GM23338 (cell line): Measurements from ENCODE around the gene PXK. TPM values are rescaled to one million over a fixed set of nuclear protein-coding genes. Genes with fewer than 3 reads are reported as not detected.

Experiments used
- ATAC-seq: fragments of 200-7000 bp; cut with Tn5 transposase; 3 replicates; pipeline ENCODE4 v1.9.1; 2020
- DNase-seq: peaks from one replicate; pipeline ENCODE4 v3.0.0-alpha.2; 2015; ENCODE audit warnings: low spot score
- H2AFZ ChIP-seq: fragments of 200-600 bp; sonication (generic); 2 replicates; pipeline ENCODE4 v1.8.0; 2016; ENCODE audit warnings: antibody characterized with exemption, mild to moderate bottlenecking, moderate library complexity
- H3F3A ChIP-seq: fragments of 200-600 bp; sonication (generic); replicated peaks from 2 replicates; pipeline ENCODE4 v1.8.0; 2017; ENCODE audit warnings: antibody characterized with exemption, mixed run types, low read depth
- H3K27ac ChIP-seq: fragments of 200-600 bp; sonication (generic); 2 replicates; pipeline ENCODE4 v1.6.1; 2016; ENCODE audit warnings: low read depth
- H3K27me3 ChIP-seq: fragments of 200-600 bp; sonication (generic); 2 replicates; pipeline ENCODE4 v1.8.0; 2016; ENCODE audit warnings: mild to moderate bottlenecking, mixed run types, moderate library complexity; ENCODE audit not compliant: insufficient read depth
- H3K36me3 ChIP-seq: fragments of 200-600 bp; sonication (generic); 2 replicates; pipeline ENCODE4 v1.8.0; 2016; ENCODE audit warnings: mild to moderate bottlenecking; ENCODE audit not compliant: insufficient read depth
- H3K4me1 ChIP-seq: fragments of 200-600 bp; sonication (generic); 2 replicates; pipeline ENCODE4 v1.8.0; 2016; ENCODE audit warnings: mild to moderate bottlenecking, moderate library complexity; ENCODE audit not compliant: insufficient read depth
- H3K4me2 ChIP-seq: fragments of 200-600 bp; sonication (generic); 2 replicates; pipeline ENCODE4 v1.7.1; 2017; ENCODE audit warnings: mixed run types
- H3K4me3 ChIP-seq: fragments of 200-600 bp; sonication (generic); 2 replicates; pipeline ENCODE4 v1.6.1; 2016; ENCODE audit warnings: mixed run types
- H3K79me2 ChIP-seq: fragments of 200-600 bp; sonication (generic); replicated peaks from 2 replicates; pipeline ENCODE4 v1.8.0; 2017; ENCODE audit warnings: mild to moderate bottlenecking; ENCODE audit not compliant: insufficient read depth
- H3K9me2 ChIP-seq: fragments of 200-600 bp; sonication (generic); 2 replicates; pipeline ENCODE4 v1.8.0; 2017; ENCODE audit not compliant: insufficient read depth
- H4K20me1 ChIP-seq: fragments of 200-600 bp; sonication (generic); replicated peaks from 2 replicates; pipeline ENCODE4 v1.8.0; 2017; ENCODE audit warnings: mild to moderate bottlenecking; ENCODE audit not compliant: insufficient read depth
- H3K27ac Mint-ChIP-seq: 2 replicates; pipeline ENCODE4 v1.8.0; 2020; ENCODE audit warnings: inconsistent platforms, mild to moderate bottlenecking, moderate library complexity, mixed read lengths
- H3K27me3 Mint-ChIP-seq: 3 replicates; pipeline ENCODE4 v1.8.0; 2022; ENCODE audit warnings: low read depth, mild to moderate bottlenecking, moderate library complexity, mixed read lengths, inconsistent platforms; ENCODE audit not compliant: insufficient read depth, poor library complexity
- H3K36me3 Mint-ChIP-seq: 3 replicates; pipeline ENCODE4 v1.8.0; 2021; ENCODE audit warnings: low read depth, mild to moderate bottlenecking, inconsistent platforms, moderate library complexity, mixed read lengths
- H3K4me1 Mint-ChIP-seq: 3 replicates; pipeline ENCODE4 v1.8.0; 2020; ENCODE audit warnings: mild to moderate bottlenecking, inconsistent platforms, mixed read lengths
- H3K4me3 Mint-ChIP-seq: 3 replicates; pipeline ENCODE4 v1.8.0; 2021; ENCODE audit warnings: moderate library complexity, mild to moderate bottlenecking, inconsistent platforms, mixed read lengths
- H3K9me3 Mint-ChIP-seq: 3 replicates; pipeline ENCODE4 v1.8.0; 2020; ENCODE audit warnings: moderate library complexity, mild to moderate bottlenecking, inconsistent platforms, mixed read lengths
- CREB1 ChIP-seq: fragments of 250-450 bp; sonication (Bioruptor Pico); IDR thresholded peaks from 2 replicates; pipeline ENCODE4 v1.5.0; 2020; ENCODE audit warnings: low read depth, mild to moderate bottlenecking, moderate library complexity
- CTCF ChIP-seq, 2 experiments: fragments of 200-600 bp in 1 of 2; sonication (generic) in 1 of 2; conservative IDR thresholded peaks; 2 replicates each; pipeline versions ENCODE4 v1.5.1 to v1.6.1; 2016 to 2017; ENCODE audit warnings: antibody characterized with exemption in 2 of 2, low read depth in 2 of 2, mild to moderate bottlenecking in 2 of 2, moderate library complexity in 1 of 2
- EZH2 ChIP-seq: fragments of 200-600 bp; sonication (generic); IDR thresholded peaks from one replicate; pipeline ENCODE4 v1.8.0; 2017; ENCODE audit warnings: antibody characterized with exemption, mild to moderate bottlenecking, low read depth; ENCODE audit not compliant: unreplicated experiment
- EZH2phosphoT487 ChIP-seq: fragments of 200-600 bp; sonication (generic); IDR thresholded peaks from one replicate; pipeline ENCODE4 v1.8.1; 2018; ENCODE audit warnings: antibody characterized with exemption; ENCODE audit not compliant: unreplicated experiment
- JUNB ChIP-seq: IDR thresholded peaks from one replicate; pipeline ENCODE4 v1.6.1; 2016; ENCODE audit warnings: antibody characterized with exemption; ENCODE audit not compliant: unreplicated experiment
- NANOG ChIP-seq: IDR thresholded peaks from 2 replicates; pipeline ENCODE4 v1.6.1; 2016; ENCODE audit warnings: antibody characterized with exemption, borderline replicate concordance
- POLR2AphosphoS5 ChIP-seq: IDR thresholded peaks from 2 replicates; pipeline ENCODE4 v1.6.1; 2016; ENCODE audit warnings: antibody characterized with exemption, low read depth
- STAT1 ChIP-seq: IDR thresholded peaks from one replicate; pipeline ENCODE4 v1.6.1; 2016; ENCODE audit warnings: antibody characterized with exemption; ENCODE audit not compliant: unreplicated experiment
- ZNF114 ChIP-seq: fragments of 250-450 bp; sonication (Bioruptor Pico); IDR thresholded peaks from 2 replicates; pipeline ENCODE4 v1.5.0; 2020; ENCODE audit warnings: mild to moderate bottlenecking, moderate library complexity
- ZNF331 ChIP-seq: fragments of 250-450 bp; sonication (Bioruptor Pico); IDR thresholded peaks from 2 replicates; pipeline ENCODE4 v1.5.0; 2020; ENCODE audit warnings: low read depth, mild to moderate bottlenecking, moderate library complexity
- ZNF462 ChIP-seq: fragments of 250-450 bp; sonication (Bioruptor Pico); IDR thresholded peaks from 2 replicates; pipeline ENCODE4 v1.5.0; 2020; ENCODE audit warnings: mild to moderate bottlenecking, moderate library complexity
- polyA plus RNA-seq: library from polyadenylated mRNA; unstranded; fragments of >200 nt; fragmentation: Nextera tagmentation; extraction: Ambion mirVana; gene quantifications from 2 replicates; pipeline ENCODE4 v1.2.1, GENCODE V29; 2016
- total RNA-seq: library from RNA; depleted of rRNA; stranded (reverse); fragments of >200 nt; shearing (Covaris generic); gene quantifications from 2 replicates; pipeline ENCODE4 v1.2.3, GENCODE V29; 2014
- TF ChIP-seq, protein P1 (sequence below): IDR thresholded peaks from one replicate; pipeline ENCODE4 v1.6.1; 2018; ENCODE audit warnings: antibody characterized with exemption; ENCODE audit not compliant: unreplicated experiment
- TF ChIP-seq, protein P2 (sequence below): IDR thresholded peaks from 2 replicates; pipeline ENCODE4 v1.6.1; 2016; ENCODE audit warnings: antibody characterized with exemption

Gene PXK
- total and polyA plus RNA-seq, 2 experiments from 2014 or later = 6.4 to 6.5 TPM

- TF ChIP-seq EZH2phosphoT487 = no peak
- TF ChIP-seq ZNF462 (CRISPR knock-in tag) = no peak
- TF ChIP-seq ZNF331 = no peak
- no peak for TF ChIP-seq JUNB
- TF ChIP-seq, protein P1, sequence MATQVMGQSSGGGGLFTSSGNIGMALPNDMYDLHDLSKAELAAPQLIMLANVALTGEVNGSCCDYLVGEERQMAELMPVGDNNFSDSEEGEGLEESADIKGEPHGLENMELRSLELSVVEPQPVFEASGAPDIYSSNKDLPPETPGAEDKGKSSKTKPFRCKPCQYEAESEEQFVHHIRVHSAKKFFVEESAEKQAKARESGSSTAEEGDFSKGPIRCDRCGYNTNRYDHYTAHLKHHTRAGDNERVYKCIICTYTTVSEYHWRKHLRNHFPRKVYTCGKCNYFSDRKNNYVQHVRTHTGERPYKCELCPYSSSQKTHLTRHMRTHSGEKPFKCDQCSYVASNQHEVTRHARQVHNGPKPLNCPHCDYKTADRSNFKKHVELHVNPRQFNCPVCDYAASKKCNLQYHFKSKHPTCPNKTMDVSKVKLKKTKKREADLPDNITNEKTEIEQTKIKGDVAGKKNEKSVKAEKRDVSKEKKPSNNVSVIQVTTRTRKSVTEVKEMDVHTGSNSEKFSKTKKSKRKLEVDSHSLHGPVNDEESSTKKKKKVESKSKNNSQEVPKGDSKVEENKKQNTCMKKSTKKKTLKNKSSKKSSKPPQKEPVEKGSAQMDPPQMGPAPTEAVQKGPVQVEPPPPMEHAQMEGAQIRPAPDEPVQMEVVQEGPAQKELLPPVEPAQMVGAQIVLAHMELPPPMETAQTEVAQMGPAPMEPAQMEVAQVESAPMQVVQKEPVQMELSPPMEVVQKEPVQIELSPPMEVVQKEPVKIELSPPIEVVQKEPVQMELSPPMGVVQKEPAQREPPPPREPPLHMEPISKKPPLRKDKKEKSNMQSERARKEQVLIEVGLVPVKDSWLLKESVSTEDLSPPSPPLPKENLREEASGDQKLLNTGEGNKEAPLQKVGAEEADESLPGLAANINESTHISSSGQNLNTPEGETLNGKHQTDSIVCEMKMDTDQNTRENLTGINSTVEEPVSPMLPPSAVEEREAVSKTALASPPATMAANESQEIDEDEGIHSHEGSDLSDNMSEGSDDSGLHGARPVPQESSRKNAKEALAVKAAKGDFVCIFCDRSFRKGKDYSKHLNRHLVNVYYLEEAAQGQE = no peak
- TF ChIP-seq CTCF (conservative IDR thresholded peaks at IDR 0.05; ENCODE audit: low read depth in 2 of 2) = no peak
- TF ChIP-seq ZNF114 = no peak
- TF ChIP-seq POLR2AphosphoS5 = no peak
- no peak for TF ChIP-seq CREB1
- TF ChIP-seq NANOG = no peak
- no peak for TF ChIP-seq EZH2
- no peak for TF ChIP-seq STAT1
- TF ChIP-seq, protein P2, sequence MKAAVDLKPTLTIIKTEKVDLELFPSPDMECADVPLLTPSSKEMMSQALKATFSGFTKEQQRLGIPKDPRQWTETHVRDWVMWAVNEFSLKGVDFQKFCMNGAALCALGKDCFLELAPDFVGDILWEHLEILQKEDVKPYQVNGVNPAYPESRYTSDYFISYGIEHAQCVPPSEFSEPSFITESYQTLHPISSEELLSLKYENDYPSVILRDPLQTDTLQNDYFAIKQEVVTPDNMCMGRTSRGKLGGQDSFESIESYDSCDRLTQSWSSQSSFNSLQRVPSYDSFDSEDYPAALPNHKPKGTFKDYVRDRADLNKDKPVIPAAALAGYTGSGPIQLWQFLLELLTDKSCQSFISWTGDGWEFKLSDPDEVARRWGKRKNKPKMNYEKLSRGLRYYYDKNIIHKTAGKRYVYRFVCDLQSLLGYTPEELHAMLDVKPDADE = no peak
- Mint-ChIP-seq H3K4me3 (no peak overlapping the region), H3K4me1 (peaks cover 11% of the 10 kb centered on the region), H3K9me3 (no peaks in the 10 kb centered on the region), H3K27ac (no peak overlapping the region), H3K36me3 (no peaks in the 10 kb centered on the region), H3K27me3 (peaks cover 2% of the 10 kb centered on the region)
- DNase-seq (no peak), ATAC-seq (no peak)
- H3K4me3 ChIP-seq = no peak overlapping the region
- H4K20me1 ChIP-seq = no peaks in the 10 kb centered on the region
- H3K9me2 ChIP-seq = no peaks in the 10 kb centered on the region
- no peak overlapping the region for H3K27ac ChIP-seq
- peaks cover 10% of the 10 kb centered on the region; the same call in 1 of the 2 replicates for H3K4me1 ChIP-seq
- no peak overlapping the region for H2AFZ ChIP-seq
- no peak overlapping the region for H3K4me2 ChIP-seq
- H3K79me2 ChIP-seq = no peaks in the 10 kb centered on the region
- no peaks in the 10 kb centered on the region for H3F3A ChIP-seq
- no peaks in the 10 kb centered on the region for H3K27me3 ChIP-seq
- no peaks in the 10 kb centered on the region for H3K36me3 ChIP-seq
Measured at GRCh38 chr3:58347984-58348383, 15.3 kb downstream of the PXK start.
